Right ventricle myocardium inferior (tissue), 1 donor: ENCODE results near the gene BLACAT1. TPM values are rescaled to one million over a fixed set of nuclear protein-coding genes. Genes with fewer than 3 reads are reported as not detected.

Experiments used
- ATAC-seq: fragments of 200-7000 bp; cut with Tn5 transposase; one replicate; pipeline ENCODE4 v1.9.1; 2020; ENCODE audit warnings: mild to moderate bottlenecking, moderate library complexity
- DNase-seq: peaks from one replicate; pipeline ENCODE4 v3.0.0; 2021; ENCODE audit errors: missing footprints
- intact Hi-C: fragments of 100-400 bp; cut with DNase I; formaldehyde crosslinking; loops from one replicate; pipeline ENCODE4 v1.11.0; 2022
- long read RNA-seq: library from polyadenylated mRNA; unstranded; transcript quantifications from one replicate; pipeline ENCODE4 v2.0.0, GENCODE V29; 2021
- total RNA-seq: library from RNA; stranded (reverse); fragmentation: NEBNext Ultra II Directional; extraction: Animal tissue kit (Norgen Biotek cat#: 25700); gene quantifications from one replicate; pipeline ENCODE4 v1.2.1, GENCODE V29; 2021
- donor health status: DM: no; HTN: yes; CAD: no; lungs with severe emphysema.

The BLACAT1 gene
- not detected for total RNA-seq
- long read RNA-seq = 0 reads

GRCh38 chr1:205455581-205456382, at the start of gene BLACAT1:
BLACAT1 (minus strand) TSS chr1:205456045.
- intact Hi-C loops = no loop called here
- ATAC-seq = no peak
- DNase-seq = peak; percentile 35

- ATAC-seq = peak; percentile 7
- intact Hi-C loops = loop anchor here (1.0 to 10.0 kb wide), 3 partner anchors 10 to 1840 kb away; no protein-coding TSS in a partner anchor
- no peak for DNase-seq
These were observed 49.4 kb upstream of the BLACAT1 start for GRCh38 chr1:205505076-205505729.

GRCh38 chr1:205504311-205505075, 48.6 kb upstream of the BLACAT1 start, which contains the start of gene CDK18:
CDK18 (plus strand) TSS chr1:205504669; CDS start chr1:205523168, 18,499 bp downstream.
- peak; percentile 91 for DNase-seq
- intact Hi-C loops = loop anchor here (1.0 to 10.0 kb wide), 3 partner anchors 9 to 1840 kb away; no protein-coding TSS in a partner anchor

DNA sequence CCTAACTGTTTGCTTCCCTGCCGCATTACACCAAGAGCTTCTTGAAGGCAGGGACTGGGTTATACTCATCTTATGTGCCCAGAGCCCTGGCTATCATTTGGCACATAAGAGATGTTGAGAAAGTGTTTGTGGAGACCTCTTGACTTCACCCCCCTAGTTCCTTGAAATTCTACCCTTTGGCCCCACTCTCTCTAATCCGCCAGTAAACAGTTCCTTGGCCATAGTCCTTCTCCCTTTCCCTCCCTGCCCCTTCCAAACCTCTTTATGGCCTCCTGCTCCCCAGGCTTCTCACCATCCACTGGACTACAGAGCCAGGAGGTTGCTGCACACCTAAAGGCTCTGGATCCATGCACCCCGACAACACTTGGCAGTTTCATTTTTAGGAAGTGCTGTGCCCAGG, 47.1 kb upstream of the BLACAT1 start:
- intact Hi-C loops = loop anchor here (10.0 kb wide), 1 partner anchor 1838 kb away; no protein-coding TSS in a partner anchor
- no peak for DNase-seq
- no peak for ATAC-seq

More at GRCh38 chr1:205504311-205505075, 48.6 kb upstream of the BLACAT1 start, which contains the start of gene CDK18:
- ATAC-seq = peak; percentile 83

DNA sequence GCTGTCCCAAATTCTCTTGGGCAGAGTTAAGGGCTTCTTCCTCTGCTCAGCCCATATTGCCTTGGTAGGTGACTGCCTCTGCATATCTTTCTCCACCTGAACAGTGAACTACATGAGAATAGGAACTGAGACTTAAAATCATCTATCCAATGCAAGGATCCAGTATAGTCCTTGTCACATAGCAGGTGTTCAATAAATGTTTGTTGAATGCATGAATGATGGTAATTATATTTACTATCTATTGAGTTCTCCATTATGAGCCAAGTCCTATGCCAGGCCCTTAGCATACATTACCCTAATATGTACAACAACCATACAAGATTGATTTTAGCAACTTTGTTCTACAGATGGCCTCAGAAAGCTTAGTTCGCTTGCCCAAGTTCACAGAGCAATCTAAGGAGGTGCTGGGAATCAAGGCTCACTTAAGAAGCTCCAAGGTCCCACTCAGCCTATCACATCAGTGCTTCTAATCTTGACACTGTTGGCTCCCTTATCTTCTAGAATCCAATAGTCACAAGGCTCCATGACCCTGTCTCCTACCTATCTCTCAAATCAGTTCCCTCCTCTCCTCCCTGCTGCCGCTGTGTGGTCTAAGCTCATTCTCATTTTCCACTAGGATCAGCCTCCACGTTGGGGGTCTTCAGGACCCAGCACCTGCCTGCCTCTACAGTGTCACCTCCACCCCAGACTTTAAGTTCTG, 46.4 kb upstream of the BLACAT1 start:
- no peak for DNase-seq
- no peak for ATAC-seq
- intact Hi-C loops = loop anchor here (10.0 kb wide), 1 partner anchor 1837 kb away; no protein-coding TSS in a partner anchor

GRCh38 chr1:205500240-205501233, 44.7 kb upstream of the BLACAT1 start:
- DNase-seq (no peak), ATAC-seq (no peak)
- intact Hi-C loops = loop anchor here (10.0 kb wide), 1 partner anchor 1836 kb away; no protein-coding TSS in a partner anchor

DNA sequence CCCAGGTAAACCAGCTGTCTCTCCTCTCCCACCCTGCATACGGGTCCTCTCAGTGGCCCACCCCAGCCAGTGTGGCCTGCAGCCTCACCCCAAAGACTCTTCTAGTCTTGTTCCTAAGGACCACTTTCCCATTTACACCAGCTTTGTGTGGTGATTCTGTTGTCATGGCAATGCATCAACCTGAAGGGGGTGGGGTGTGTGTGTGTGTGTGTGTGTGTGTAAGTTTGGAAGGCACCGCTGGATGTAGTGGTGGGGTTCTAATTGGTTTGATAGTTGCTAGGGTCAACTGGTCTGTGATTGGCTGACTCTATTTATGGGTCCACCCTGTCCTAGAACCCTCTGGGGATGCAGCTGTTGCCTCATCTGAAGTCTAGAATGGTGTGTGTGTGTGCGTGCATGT, 43.9 kb upstream of the BLACAT1 start:
- ATAC-seq (no peak), DNase-seq (no peak)
- intact Hi-C loops = loop anchor here (10.0 kb wide), 1 partner anchor 1835 kb away; no protein-coding TSS in a partner anchor

GRCh38 chr1:205497351-205497750, 41.5 kb upstream of the BLACAT1 start:
- DNase-seq = no peak
- no peak for ATAC-seq
- intact Hi-C loops = no loop called here

DNA sequence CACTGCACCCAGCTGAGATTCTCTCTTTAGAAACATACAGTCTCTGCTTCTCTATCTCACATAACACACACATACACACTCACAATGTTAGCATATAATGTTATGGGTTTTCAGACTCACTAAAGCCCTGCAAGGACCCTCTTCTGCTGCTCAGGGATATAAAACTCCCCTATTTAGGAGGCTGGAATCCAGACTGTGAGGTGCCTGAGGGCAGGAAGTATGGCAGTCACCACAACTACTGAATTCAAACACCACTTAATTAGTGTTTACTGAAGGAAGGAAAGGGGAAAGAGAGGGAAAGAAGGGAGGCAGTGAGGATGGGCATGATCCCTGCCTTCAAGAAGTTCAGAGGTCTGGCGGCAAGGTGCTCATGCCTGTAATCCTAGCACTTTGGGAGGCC, 40.8 kb upstream of the BLACAT1 start:
- DNase-seq (no peak), ATAC-seq (no peak)
- intact Hi-C loops = no loop called here

- peak; percentile 84 for ATAC-seq
- intact Hi-C loops = loop anchor here (1.0 kb wide), 1 partner anchor 10 kb away; no protein-coding TSS in a partner anchor
- DNase-seq = peak; percentile 77
These were observed 39.5 kb upstream of the BLACAT1 start for GRCh38 chr1:205495237-205495823.

GRCh38 chr1:205494115-205494514, 38.3 kb upstream of the BLACAT1 start:
- no peak for ATAC-seq
- no peak for DNase-seq
- intact Hi-C loops = no loop called here

DNA sequence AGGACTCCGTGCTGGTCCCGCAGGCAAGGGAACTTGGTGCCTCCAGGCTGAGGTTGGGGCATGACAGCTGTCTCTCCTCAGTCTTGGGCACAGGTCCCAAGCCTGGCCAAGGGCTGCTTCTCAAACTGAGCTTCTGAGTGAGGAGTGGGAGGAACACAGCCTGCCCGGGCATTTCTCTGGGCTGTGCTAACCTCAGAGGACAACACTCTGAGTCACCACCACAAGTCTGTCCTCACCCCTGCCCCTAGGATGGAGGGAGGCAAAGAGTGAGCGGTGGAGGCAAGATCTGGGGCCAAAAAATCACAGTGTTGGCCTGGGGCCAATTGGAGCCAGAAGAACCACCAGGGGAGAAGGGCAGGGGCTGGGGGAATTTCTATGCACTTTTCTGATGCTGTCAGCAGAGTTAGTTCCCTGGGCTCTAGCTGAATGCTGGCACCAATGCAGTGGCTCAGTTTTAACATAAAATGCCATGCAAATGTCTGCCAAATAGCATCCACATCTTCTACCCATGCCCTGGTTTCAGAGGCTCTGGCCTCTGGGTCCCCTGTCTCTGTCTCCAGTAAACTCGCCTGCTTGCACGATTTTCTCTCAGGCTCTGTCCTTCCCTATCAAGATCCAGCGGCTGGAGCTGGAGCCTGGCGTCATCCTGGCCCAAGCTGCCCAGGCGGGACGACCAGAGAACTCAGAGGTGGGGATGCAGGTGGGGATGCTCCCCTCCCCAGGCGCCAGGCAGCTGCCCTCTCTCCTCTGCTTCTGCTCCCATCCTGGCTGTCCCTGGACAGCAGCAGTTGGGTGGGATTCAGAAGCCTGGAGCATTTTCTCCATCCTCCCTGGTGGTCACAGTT, 37.6 kb upstream of the BLACAT1 start:
- ATAC-seq (peak; percentile 36), DNase-seq (no peak)
- intact Hi-C loops = no loop called here

- DNase-seq = no peak
- no peak for ATAC-seq
- intact Hi-C loops = no loop called here
These were observed 36.9 kb upstream of the BLACAT1 start for GRCh38 chr1:205492774-205493173.

GRCh38 chr1:205492201-205492667, 36.4 kb upstream of the BLACAT1 start:
- ATAC-seq = no peak
- DNase-seq = no peak
- intact Hi-C loops = no loop called here

- DNase-seq = no peak
- ATAC-seq = no peak
- intact Hi-C loops = no loop called here
These were observed 35.9 kb upstream of the BLACAT1 start for GRCh38 chr1:205491794-205492193.
